HG03196 (cell line): ENCODE measurements around the gene KCNMB4.

Source experiments
- ATAC-seq: cut with Tn5 transposase; IDR thresholded peaks from one replicate; pipeline ENCODE4 v1.9.1; 2021; ENCODE audit not compliant: unreplicated experiment

The KCNMB4 gene, protein sequence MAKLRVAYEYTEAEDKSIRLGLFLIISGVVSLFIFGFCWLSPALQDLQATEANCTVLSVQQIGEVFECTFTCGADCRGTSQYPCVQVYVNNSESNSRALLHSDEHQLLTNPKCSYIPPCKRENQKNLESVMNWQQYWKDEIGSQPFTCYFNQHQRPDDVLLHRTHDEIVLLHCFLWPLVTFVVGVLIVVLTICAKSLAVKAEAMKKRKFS

DNA sequence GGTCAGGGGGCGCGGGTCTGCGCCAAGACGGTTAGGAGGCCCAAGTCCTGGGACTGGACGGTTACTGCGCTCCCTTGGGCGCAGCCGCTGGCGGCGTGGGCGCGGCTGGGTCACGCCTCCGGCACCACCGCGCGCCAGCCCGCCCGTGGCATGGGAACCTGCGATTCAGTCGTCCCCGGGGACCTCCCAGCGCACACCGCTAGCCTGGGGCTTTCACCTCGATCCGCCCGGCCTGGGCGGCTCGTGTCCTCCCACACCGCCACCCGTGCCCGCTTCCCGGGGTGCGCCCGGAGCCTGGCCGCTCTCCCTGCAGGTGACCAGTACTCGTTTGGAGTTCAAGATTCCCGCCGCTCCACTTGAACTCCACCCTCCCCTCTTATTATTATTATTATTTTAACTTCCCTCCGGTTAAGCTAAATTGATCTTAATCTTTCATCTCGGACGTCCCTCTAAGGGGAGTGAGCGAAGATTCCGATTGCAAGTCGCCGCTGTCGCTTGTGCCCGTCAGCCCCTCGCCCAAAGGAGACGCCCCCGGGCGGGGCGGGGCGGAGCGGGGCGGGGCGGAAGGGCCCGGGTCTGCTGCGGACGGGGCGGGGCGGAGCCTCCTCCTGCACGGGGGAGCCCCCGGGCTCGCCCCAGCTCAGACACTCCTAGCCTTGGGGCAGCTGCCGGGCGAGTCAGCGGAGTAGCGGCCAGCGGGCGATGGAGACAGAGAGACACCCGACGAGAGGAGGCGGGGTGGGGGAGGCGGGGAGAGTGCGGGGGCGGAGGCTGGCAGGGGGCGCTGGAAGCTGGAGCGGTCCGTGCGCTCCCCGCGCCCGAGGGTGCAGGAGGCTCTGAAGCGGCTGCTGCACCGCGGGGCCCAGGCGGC, at the start of gene KCNMB4:
Gene KCNMB4 (plus strand): TSS at position 643 of the 871 bp plus-strand sequence. CDS start 445 bp downstream, outside the sequence.
- ATAC-seq = peak; percentile 90

DNA sequence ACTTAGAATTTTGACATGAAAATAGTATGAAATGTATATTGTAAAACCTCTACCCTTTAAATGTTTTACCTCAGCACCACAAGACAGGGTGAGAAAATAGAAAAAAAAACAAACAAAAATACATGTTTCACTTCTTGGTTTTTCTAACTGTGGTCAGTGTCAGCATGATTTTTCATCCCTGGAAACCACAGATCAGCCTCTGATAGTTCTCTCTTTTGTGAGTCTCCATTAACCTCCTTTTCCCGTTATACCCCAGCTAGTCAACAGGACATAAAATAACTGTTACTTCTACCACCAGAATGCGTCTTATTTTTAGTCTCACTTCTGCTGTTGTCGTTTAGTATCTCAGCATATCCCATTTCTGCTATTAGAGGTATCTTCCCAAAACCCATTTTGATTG, 48.3 kb upstream of the KCNMB4 start:
- ATAC-seq = peak; percentile 88

DNA sequence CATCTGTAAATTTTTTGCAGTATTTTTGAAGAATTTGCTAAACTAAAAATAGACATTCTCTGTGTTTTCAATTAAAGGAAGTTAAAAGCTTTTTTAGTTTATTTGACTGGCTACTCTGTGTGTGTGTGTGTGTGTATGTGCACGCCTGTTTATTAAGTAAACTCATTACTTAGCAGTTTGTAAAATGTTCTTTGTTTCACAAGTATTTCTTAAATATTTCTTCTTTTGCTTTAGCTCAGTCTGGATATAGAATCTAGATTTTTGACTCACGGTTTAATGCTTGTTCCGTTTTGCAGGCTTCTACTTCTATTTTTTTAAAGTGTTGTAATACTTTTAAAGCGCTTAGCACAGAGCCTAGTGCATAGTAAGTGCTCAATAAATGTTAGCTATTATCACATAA, 46.5 kb upstream of the KCNMB4 start:
- ATAC-seq = no peak

DNA sequence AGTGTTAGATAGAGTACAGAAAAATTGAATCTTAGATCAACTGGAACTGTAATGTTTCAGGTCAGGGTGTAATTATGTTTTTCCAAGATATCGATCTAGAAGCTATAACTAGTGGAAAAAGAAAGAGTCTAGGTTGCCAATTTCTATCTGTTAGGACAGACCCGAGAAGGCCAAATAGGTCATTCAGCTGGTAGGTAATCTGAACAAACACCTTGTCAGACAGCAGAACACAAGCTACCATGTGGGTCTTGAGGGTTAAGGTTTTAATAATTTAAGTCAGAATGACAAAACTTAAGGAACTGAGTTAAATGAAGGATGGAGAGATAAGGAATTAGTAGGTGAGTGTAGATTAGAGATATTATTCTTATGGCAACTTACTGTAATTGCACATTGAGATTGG, 44.9 kb upstream of the KCNMB4 start:
- ATAC-seq = no peak

DNA sequence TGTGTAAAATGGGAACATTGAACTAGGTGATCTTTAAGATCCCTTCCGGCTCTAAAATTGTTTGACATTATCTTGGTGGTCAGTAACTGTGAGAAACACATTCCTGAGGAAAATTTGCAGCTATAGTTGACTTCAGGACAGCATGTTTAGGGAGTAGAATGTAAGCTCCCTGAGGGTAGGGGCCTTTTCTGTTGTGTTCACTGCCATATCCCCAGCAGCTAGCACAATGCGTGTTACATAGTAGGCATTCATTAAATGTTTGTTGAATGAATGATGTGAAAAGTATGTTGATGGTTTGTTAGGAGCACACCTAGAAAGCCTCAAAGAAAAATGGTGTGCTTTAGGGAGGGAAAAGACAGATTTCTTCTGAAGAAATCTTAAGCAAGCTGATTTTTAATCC, 38.5 kb upstream of the KCNMB4 start:
- ATAC-seq = no peak

DNA sequence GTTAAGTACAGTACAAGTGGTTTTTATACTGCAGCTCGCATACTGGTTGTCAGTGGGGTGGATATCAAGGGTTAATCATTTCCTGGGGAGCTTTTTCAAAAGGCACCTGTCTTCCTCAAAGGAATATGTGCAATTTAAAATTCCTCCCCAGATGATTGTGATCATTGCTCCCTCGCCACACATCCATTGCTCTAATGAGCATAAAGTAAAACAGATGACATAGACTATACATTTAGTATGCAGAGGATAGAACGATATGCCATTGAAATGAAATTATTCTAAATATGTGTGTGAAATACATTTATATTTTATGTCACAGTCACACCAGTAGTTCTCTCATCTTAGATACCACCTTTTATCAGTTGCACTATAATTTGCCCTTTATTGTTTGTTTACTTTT, 36.4 kb upstream of the KCNMB4 start:
- ATAC-seq = no peak

DNA sequence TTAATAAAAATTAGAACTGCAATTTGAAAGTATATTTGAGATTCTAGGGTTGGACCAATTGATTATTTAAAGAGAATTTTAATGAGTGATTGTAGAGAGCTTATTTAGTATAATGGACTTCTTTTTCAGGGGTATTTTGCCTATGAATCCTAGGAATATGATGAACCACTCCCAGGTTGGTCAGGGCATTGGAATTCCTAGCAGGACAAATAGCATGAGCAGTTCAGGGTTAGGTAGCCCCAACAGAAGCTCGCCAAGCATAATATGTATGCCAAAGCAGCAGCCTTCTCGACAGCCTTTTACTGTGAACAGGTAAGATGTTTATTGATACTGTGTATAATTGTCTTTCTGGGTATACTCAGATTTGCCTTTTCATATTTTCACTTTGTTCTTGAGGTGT, 35.9 kb upstream of the KCNMB4 start:
- ATAC-seq = no peak

DNA sequence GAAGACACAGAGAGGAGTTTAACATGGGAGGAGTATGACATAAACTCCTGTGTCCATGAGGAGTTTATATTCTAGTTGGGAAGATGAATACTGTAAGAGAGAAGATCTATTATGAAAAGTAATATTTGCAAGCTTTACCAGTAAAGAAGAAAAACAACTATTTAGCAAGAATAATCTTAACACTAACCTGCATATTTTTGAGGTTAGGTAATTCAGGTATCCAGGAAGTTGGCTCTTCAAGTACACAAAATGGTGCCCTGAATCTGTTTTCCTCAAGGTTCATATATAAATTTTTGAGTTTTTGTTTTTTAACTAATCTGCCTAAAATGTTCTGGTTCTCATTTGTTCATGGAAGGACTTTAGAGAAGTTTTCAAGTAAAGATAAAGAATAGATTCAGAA, 33.9 kb upstream of the KCNMB4 start:
- no peak for ATAC-seq

DNA sequence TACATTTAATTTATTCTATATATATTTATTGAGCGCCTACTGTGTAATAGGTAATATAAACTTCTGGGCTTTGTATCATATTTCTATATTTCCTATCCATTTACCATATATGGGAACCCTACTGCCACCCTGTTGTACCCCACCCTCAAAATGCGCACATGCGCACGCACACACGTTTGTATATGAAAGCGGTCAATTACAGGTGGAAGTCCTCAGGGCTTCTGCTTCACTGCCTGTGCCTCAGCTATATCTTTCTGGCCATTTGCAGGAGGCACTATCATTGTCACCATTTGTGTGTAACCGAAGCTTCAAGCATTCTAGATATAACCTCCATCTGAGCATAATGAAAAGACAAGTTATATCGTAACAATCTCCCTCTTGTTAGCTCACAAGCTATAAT, 31.3 kb upstream of the KCNMB4 start:
- no peak for ATAC-seq

DNA sequence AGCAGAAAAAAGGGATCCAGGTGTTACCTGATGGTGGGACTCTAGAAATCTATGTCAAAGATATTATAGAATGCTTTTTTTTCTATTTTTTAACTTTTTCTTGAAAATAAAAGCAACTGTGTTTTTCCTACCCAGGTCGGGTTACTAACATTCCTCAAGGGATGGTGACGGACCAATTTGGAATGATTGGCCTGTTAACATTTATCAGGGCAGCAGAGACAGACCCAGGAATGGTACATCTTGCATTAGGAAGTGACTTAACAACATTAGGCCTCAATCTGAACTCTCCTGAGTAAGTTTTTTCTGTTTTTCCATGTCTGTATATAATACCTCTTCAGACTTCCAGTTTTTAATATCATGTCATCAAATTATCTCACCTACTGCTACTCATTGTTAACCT, 27.6 kb upstream of the KCNMB4 start:
- ATAC-seq = no peak

DNA sequence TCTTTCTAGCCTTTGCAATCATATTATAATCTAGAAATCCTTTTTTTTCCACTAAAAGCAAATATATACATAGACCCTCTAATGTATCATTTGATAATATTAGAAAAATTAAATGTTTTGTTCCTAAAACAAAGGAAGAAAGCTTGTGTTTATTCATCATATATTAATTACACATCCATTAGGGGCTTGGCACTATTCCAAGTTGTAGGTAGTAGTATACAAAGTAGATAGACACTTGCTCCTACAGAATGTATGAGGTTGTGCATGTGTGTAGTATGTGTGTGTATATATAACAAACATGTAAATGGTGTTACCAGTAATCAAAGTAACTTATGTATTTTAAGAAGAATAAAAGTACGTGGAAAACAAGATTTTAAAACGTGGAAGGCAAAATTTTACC, 15.0 kb upstream of the KCNMB4 start:
- no peak for ATAC-seq

DNA sequence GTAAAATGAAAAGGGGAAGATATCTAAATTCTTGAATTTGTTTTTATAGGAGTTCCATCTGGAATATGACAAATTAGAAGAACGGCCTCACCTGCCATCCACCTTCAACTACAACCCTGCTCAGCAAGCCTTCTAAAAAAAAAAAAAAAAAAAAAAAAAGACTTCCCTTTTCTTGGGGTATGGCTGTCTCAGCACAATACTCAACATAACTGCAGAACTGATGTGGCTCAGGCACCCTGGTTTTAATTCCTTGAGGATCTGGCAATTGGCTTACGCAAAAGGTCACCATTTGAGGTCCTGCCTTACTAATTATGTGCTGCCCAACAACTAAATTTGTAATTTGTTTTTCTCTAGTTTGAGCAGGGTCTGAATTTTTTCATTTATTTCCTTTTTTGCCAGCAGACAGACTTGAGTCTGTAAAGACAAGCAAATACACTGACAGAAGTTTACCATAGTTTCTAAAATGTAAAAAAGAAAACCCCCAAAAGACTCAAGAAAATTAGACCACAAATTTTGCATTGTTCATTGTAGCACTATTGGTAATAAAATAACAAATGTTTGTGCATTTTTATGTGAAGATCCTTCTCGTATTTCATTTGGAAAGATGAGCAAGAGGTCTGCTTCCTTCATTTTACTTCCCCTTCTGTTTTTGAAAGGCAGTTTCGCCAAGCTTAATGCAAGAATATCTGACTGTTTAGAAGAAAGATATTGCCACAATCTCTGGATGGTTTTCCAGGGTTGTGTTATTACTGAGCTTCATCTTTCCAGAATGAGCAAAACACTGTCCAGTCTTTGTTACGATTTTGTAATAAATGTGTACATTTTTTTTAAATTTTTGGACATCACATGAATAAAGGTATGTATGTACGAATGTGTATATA, 12.1 kb upstream of the KCNMB4 start:
- no peak for ATAC-seq

DNA sequence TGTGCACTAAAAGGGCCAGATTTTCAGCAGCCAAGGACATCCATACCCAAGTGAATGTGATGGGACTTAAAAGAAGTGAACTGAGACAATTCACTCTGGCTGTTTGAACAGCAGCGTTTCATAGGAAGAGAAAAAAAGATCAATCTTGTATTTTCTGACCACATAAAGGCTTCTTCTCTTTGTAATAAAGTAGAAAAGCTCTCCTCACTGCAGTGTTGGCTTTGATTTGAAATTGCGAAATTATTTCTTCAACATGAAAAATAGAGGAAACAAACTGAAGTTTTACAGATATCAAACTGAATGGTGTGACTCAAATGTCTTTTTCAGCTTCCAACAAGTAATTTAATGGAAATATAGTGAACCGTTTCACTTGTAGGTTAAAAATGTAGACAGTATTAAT, 11.3 kb upstream of the KCNMB4 start:
- no peak for ATAC-seq

DNA sequence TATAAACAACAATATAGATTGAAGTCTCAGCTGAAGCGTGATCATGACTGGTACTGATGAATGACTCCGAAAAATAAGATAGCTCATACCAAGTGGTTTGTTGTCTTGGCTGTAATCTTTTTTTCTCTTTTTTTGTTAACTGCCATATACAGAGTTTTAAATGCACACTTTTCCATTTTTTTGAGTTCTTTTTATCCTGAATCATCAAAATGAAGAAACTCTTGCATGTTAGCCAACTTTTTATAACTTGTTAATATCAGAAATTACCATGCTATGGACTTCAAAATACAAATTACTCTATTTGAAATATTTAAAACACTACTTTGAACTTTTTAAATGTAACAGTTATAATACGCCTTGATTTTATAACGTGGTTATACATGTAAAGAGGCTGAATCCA, 10.1 kb upstream of the KCNMB4 start:
- ATAC-seq = no peak

DNA sequence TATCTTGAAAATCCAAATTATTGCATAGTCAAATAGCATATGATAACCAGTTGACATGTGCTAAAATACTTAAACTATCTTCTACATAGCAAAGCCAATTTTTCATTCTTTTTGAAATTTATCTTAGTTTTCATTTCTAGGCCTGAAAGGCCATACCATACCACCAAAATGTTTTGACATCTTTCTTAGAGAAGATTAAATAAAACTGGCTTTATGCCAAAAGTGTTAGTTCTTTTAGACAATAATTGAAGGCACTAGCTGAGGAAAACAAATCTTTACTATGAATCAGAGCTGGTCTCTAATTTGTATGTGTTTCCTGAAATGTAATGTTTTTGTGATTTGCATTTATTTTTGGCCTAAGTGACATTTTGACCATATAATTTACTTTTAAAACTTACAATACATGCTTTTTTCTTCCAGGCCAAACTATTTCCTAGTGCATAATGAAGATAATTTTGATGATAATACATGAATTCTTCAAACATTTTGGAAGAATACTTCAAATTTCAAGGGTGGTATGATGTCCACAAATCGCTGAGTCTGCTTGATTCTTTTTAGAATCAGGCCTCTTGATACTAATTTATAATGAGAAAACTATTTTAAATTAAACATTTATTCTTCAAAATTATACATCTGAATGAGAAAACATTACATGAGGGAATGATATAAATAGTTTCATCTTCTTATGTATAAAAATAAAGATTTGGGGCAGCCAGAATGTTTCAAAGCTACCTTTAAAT, 6.5 kb upstream of the KCNMB4 start:
- ATAC-seq = no peak

DNA sequence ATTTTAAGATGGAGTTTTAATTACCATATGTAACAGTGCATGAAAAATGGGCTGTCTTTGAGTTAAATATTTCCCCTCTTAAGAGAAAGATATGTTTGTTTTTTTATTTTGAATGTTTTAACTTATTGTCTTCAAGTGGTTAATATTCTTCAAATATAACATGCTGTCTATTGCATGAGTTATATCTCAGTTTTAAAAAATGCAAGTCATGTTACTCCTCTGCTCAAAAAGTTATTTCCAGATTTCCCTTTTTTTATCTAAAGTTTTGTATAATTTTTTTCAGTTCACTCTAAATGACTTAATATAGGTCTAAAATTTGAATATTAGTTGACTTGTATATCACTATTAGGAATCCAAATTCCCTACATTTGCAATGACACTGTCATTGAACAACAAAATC, 5.9 kb upstream of the KCNMB4 start:
- ATAC-seq = no peak

DNA sequence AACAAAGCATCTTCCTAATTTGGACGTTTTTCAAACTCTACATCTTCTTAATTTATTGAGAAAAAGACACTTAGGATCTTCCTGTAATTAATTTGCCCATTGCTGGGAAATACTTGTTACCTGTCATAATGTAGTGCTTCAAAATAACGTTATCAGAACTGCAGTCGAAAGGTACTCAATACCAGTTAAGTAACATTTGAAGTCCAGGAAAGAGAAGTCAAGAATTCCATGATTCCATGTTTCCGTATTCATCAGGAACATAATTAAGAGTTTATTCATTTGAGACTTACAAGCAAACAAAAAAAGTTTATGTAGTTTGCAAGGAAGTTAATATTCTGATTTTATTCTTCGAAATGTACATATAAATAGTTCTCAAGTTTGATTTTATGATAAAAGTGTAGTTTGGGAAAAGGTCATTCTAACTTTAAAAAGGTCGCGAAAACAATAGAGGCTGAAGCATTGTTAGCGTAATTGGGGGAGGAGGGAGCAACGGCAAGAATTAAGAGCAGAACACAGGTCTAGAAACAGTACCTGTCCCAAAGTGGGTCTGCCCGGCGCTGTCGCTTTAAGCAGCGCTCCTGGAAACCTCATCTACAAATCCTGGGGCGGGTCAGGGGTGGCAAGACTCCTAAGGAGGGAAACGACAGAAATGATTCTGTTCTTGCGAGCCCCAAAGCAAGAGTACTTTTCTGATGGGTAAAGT, 1.2 kb upstream of the KCNMB4 start:
- no peak for ATAC-seq

DNA sequence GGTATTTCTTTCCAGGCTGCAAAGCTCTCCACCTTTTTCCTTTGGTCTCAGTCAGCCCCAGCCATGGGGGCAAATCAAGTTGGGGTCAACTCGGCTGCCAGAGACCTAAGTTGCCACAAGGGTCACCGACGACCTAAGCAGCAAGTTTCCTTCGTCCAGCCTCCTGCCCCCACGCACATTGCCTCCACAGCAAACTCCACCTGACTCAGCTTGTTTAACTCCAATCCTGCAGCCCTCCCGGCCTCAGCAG, 767 bp upstream of the KCNMB4 start:
- ATAC-seq = no peak

DNA sequence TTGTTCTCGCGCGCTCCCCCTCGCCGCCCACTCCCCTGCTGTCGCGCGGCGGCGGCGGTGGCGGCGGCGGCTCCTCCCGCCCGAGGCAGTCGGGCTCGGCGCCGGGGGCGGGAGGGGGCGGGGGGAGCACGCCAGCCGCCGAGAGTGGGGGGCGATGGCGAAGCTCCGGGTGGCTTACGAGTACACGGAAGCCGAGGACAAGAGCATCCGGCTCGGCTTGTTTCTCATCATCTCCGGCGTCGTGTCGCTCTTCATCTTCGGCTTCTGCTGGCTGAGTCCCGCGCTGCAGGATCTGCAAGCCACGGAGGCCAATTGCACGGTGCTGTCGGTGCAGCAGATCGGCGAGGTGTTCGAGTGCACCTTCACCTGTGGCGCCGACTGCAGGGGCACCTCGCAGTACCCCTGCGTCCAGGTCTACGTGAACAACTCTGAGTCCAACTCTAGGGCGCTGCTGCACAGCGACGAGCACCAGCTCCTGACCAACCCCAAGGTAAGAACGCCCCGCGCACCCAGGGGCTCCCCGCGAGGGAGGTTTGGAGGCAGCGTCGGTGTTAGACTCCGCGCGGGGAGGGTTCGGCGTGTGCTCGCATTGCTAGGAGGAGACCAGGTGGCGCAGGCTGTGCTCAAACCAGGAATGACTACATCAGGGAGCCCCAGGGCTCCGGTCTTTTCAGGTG, 629 bp downstream of the KCNMB4 start:
- ATAC-seq = peak; percentile 37
